Left kidney (tissue), 2 donors: ENCODE data around the gene CHSY1. TPM values are rescaled to one million over a fixed set of nuclear protein-coding genes. Genes with fewer than 3 reads are reported as not detected.

Experiments used
- DNase-seq: peaks from one replicate; pipeline ENCODE4 v3.0.0-alpha.2; 2013
- polyA plus RNA-seq: library from polyadenylated mRNA; unstranded; fragments of 120-200 nt; gene quantifications from one replicate; pipeline ENCODE4 v1.2.1, GENCODE V29; 2013; ENCODE audit not compliant: insufficient read length

Gene CHSY1
- polyA plus RNA-seq, 1 donor, result 47.1 TPM

DNA sequence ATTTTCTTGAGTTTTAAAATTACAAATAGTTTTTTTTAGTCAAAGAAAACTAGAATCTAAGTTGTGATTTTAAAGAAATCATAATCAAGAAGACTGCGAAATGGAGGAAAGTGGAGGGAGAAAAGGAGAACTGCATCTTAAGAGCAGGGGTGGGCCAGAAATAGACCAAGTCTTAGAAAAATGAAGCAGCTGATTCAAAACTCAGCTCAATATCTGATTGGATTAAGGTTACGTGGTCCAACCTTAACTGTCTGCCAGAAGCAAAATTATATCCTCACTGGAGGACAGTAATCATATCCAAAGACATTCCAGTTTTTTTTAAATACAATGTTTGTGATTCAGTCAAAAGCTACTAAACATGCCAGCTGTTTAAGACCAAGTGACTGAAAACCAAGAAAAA is 41.4 kb downstream of the CHSY1 start:
- no peak for DNase-seq

DNA sequence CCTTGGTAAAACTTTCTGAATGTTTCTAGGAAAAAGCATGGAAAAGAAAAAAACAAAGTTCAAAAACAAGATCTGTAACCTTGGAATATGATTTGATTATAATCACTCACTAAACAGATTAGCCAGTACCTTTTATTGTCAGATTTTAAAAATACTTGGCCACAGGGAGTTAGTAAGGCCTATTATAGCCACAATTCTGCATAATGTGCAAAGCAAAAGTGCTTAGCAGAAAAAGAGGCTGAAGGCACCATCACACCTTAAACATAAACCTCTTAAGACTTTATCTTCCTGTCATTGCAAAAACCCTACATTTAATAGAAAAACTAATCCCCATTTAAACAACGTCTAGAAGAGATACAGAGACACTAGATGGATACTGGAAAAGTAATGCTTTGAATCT is 41.8 kb downstream of the CHSY1 start:
- no peak for DNase-seq

DNA sequence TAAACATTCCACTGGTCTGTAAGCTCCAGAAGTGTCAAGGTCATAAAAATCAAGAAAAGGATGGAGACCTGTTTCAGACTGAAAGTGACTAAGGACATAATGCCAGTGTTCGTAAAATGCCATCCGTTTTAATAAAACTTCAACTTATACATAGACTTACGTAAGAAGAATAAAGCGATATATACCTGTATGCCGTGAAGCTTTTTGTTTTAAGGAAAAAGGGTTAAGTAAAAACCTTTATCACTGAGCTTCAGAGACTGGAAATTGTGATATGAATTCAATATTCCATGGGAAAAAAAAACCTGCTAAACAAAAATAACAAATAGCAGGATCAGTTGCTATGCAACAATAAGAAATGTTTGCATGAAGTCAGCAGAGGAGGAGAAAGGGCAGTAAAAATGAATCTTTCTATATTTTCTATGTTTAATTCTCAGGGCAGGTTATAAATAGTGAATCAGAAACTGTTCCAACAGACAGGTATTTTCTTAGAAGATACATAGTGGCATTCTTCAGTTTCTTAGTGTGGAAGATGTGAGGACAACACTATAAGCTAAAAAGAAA is 42.5 kb downstream of the CHSY1 start:
- DNase-seq, result no peak

DNA sequence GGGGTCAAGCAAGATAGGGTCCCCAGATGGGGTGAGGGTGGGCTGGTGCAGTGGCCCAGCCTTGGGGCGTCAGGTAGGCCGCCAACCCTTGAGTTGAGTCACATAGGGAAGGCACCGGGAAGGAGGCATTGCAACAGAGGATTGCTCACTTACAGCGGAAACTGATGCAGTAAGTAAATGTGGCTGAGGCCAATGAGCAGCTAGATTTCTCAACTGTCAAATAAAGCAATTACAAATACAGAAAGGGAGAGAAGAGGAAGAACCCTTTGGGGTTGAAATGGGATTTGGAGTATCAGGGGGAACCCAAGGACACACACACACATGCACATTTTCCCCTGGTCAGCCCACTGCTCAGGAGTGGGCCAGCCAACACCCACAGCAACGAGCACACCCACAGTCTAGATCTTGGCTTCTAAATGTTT is 44.0 kb downstream of the CHSY1 start:
- no peak for DNase-seq

DNA sequence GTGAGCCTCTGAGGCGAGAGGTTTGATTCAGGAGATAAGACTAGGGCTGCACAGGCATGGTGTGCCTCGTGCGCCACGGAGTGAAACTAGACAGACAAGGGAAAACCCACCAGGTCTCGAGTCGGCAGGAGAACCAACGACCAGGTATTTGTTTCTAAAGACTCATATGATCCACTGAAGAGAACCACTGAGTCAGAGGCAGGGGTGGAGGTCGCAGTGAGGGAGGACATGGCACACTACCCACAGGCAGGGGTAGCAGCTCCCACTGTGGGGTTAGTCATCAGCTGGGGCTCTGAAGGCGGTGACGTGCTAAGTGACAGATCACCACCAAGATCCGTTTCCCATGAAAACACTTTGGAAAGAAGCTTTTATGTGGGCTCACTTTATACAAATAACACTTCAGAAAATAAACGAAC is 45.7 kb downstream of the CHSY1 start:
- no peak for DNase-seq

DNA sequence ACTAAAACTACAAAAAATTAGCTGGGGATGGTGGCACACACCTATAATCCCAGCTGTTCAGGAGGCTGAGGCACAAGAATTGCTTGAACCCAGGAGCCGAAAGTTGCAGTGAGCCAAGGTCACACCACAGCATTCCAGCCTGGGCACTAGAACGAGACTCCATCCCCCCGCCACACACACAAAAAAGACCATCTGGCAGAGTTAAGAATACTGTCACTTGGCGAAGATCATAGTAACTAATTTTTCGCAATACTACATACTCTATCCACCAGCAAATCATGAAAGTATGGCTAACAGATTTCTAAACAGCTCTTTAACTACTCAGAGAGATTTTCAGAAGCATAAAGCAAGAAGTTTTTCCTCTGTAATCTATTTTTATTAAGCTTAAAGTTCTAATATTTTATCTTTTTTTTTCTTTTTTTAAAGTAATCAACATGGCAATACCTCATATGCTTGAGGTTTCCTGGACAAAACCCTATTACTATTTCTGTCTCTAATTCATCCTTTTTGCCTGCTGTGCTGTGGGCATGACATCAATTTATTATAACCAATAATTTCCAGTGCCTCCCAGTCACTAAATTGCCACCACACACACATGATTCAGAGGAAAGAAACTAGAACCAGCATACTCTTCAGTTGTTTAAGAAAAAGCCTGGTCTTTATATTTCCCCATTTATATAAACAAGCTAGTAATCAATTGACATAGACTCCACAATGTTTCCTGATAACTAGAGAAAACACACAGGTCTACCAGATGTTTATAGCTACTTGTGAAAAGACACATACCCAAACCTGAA is 46.9 kb downstream of the CHSY1 start:
- no peak for DNase-seq

DNA sequence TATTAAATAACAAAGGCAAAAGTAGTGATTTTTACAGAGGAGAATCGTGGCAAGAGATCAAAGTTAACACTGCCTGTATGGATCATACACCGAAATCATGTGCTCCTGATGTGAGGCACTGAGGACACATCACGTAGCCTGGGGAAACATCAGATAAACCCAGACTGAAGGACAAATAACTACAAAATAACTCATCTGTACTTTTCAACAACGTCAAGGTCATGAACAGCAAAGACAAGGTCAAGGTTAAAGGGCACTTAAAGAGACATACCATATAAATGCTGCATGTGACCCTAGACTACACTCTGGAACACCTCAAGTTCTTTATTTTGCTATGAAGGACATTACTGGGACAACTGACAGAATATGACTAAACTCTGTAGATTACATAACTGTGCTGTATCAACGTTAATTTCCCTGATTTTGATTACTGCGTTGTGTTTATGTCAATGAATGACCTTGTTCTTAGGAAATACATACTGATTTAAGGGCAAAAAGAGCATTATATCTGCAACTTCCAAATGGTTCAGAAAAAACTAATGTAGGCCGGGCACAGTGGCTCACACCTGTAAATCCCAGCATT is 48.1 kb downstream of the CHSY1 start:
- DNase-seq, result no peak

DNA sequence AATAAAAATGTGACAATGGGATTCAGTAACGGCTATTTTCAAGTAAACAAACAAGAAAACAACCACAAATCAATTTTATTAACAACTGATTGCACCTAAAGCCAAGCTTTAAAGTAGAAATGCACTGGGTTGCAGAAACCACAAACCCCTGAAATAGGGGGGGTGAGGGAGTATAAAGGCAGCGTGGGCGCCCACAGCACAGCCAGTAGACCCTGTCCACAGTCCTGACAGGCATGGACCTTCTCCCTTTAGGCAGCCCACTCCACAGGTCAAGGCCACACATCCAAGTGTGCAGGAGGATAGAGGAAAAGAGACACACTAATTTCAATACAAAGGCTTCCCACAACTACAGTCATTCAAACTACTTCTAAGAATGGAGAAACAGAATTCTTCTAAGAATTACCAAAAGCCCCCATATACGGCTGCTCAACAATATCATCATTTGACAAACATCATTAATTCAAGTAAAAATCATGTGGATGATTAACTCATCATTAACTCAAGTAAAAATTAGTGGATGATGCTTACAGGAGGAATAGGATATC is 48.7 kb downstream of the CHSY1 start:
- no peak for DNase-seq

DNA sequence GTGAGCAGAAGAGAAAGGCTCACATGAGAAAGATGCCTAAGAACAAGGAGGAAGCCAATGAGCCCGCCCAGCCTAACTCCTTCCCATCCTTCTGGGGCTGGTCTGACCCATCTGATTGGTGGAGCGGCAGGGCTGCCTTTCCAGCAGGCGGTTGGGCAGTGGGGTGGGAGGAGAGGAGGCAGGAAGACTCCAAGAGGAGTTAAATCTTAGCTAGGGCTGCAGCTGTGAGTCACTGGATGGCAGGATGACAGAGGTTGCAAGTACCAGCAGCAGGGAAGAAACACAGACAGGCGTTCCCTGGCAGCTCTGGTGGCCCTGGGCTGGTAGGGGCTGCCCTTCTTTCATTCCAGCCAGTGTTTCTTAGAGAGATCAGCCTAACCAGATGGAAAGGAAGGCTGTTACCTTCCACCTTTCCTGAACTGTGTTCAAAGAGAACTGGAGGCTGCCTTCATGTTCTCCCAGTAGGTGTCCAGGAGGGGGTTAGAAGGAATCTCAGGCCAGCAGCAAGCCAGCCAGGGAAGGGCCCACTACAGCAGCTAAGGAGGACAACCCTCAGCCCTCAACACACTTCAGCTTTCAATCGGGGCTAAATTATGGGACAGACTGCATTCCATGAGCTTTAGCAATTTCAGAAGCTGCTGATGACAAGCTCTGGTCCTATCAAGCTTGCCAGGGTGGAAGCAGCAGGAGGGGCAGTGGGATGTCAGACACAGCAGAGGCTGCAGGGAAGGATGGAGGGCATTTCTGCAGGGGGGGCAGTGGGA is 50.3 kb downstream of the CHSY1 start:
- DNase-seq, result peak; percentile 78

DNA sequence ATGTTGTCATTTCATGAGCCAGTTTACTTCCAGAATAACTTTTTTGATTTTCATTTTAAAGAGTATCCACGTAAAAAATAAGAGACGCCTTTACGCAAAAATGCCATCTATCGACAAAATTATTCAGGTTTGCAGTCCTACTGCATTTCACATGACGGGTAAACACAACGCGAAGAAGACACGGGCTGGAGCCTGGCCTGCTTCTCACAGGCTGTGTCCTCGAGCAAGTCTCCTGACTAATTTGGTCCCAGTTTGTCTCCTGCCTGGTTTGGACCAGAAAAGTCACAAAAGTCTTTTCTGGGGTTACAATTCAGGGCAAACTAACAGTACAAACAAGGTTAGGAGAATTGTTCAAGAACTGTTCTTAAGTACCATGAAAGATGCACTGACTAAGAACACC is 51.7 kb downstream of the CHSY1 start:
- no peak for DNase-seq

DNA sequence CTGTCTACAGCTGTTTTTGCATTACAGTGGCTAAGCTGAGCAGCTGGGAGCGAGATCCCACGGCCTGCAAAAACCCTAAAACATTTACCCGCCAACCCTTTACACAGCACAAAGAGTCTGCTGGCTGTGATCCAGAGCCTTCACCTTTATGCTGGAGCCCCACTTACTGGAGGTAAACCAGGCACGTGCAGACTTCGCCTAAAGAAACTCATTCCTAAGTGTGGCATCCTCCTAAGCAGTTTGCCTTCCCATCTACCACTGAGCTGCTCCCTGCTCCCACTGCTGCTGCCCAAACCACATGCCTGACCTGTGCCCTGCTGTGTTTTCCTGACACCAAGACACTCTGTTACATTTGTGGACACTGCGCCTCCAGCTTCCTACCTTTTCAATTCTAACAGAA is 53.0 kb downstream of the CHSY1 start:
- no peak for DNase-seq

DNA sequence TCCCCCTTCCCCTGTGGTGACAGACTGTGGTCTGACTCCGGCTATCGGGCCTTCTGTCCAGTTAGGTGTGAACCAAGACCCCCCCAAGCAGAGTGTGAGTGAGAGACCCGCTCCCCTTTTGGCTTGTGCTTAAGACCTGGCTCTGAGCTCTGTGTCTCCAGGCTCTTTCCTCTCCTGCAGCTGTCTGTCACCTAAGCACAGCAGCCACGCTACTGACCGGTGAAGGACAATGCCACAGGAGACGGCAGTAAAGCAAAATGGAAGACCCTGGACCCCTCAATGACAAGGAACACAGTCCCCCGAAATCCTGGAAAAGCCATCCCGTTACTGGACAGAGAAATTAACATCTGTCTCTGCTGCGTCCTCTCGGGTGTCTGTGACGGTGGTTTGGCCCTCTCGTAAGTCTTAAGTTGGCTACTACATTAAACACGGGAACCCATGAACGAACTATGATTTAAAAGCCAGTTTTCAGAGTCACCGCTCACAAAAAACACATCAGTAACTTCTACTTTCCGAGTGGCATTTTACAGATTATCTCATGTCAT is 53.7 kb downstream of the CHSY1 start:
- DNase-seq, result no peak

DNA sequence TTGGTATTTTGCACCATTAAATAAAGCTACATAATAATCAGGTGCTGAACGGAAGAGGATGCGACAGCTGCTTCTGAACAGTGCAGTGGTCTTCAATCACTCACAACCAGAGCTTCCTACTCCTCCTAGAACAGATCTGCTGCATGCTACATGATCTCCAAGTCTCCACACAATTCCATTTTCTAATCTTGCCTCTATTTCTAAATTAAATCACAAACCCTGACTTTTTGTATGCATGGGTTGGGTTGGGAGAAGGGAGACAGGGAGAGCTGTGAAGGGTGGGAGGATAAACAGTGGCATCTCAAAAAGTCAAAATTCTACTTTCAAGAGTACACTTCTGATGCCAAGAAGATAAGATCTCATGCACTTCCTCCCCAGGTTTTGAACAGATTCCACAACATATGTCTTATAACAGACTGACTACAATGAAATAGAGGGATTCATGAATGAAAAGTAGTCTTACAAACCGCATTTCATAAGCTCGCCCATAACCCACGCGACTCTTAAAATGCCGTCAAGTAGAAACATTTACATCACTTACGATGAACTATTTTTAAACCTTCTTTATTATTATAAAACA is 57.2 kb downstream of the CHSY1 start:
- no peak for DNase-seq

DNA sequence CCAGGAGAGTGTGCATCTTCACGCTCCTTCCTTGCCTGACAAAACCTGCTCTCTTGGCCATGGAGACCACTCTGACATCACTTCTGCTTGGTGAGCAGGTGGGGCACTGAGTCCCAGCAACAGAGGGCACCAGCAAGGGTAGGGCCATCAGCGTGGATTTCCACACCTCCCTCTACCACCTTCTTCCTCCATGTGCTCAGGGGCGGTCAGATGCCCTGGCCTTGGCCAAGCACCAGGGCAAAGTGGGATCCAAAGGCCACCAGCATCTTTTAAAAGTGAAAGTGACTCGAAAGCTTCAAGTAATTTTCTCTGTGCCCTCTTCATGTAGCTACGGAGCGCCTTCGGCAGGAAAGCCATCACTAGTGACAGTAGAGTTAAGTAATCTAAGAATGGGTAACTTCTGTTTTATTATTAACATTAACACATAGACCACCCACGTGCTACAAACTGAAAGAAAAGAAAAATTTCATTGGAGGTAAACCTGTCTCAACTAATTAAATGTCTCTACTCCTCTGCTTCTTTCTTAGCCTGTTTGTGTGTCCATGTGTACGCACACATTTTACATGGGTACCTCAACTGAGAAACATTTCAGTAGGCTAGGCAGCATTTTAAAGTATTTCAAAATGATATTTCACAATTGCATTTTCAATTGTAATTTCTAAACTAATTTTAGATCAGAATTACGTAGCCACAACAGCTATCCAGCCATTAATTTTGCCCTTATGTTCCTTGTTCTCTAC is 57.9 kb downstream of the CHSY1 start:
- DNase-seq, result no peak

DNA sequence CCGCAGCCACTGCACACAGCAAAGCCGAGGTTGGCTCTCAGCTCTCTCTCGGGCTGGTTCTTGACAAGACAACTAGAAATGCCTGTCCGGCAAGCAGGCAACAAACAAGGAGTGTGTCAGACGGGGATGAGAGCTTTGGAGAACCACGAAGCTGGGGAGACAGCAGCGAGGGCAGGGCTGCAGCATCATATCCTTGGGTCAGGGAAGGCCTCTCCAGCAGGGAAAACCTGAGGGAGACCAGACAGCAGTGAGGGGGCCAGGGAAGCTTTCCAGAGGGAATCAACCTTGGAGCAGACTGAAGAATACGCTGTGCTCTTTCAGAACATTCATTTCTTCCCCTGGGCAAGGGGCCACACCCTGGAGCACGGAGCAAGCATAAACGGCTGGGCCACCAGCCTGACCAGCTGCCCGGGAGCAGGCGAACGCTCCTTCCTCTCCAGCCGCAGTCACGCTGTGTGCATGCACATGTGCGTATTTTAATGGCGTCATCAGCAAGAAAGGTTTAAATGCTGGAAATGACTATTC is 58.7 kb downstream of the CHSY1 start:
- DNase-seq, result no peak

DNA sequence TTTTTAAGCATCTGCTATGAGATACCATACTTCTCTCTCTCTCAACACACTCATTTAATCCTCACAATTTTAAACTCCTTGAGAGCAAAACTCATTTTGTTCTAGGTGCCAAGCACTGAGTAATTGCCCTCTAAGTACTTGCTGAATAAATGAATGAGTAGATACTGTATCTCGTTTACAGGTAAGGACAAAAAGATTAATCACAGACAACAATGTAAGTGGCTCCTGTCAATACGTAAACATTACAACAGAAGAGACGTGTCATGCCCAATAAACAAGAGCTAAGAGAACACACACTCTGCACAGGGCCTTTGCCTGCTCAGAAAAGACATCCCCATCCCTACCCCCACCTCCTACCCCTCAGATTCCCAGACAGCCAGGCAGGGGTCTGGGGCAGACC is 59.8 kb downstream of the CHSY1 start:
- DNase-seq, result no peak

DNA sequence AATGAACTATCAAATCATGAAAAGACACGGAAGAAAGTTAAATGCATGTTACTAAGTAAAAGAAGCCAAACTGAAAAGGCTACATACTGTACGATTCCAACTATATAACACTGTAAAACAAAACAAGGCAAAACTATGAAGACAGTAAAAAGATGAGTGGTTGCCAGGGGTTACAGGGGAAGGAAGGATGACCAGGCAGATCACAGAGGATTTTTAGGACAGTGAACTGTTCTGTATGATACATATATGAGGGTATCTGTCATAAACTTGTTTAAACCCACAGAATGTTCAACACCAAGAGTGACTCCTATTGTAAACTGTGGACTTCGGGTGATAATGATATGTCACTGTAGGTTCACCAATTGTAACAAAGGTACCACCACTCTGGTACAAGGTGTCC is 60.6 kb downstream of the CHSY1 start:
- DNase-seq, result no peak

DNA sequence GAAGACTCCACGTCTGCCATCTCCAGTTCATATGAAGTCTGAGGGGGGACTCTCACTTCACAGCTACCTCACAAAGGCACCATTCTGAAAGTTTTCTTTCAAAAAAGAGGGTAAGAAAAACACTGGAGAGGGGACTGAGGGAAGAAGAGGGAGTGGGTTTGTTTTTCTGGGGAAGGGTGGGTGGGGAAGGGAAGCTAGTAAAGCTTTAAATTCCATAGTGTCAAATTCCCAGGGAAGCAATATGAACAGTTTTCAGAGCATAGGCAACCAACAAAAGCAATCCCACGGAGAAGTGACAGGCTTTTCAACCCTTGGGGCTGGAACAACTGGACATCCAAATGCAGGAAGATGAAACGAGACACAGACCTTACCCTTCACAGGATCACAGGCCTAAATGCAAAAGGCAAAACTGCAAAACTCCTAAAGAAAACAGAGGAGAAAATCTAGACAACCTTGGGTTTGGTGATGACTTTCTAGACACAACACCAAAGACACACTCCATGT is 61.7 kb downstream of the CHSY1 start:
- DNase-seq, result no peak

DNA sequence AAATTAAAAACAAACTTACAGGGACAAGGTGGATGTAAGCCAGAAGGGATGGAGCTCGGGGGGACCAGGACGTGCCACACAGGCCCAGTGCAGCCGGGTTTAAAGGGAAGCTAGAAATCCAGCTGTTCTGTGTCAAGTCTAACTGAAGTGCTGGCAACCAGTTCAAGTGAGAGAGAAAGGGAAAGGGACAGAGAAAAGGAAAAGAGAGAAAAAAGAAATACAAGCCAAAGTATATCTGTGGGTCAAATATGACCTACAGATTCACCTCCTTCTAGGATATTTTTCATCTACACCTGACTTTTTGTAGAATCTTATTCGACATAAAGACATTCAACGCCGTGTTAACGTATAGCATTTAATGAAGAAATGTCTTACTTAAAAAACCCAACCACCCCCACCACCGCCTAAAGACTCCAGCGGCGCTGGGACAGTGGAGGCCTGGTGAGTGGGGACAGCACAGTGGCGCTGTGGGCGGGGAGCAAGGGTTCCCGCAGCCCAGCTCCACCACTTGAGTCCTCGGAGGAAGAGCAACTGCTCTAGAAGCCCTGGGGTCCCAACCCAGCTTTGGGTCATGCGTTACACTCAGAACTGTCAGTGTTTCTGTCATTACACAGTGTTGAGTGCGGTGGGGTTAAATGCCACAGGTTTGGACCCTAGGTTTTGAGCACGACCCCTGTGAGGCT is 62.3 kb downstream of the CHSY1 start:
- DNase-seq, result no peak
